HepG2 (cell line): ENCODE measurements around the gene SAPCD2. TPM values are rescaled to one million over a fixed set of nuclear protein-coding genes. Genes with fewer than 3 reads are reported as not detected.

ENCODE experiments used
- AHR ChIP-seq: IDR thresholded peaks from 2 replicates; pipeline ENCODE4 v1.6.1; 2018; ENCODE audit warnings: missing genetic modification reagents, missing compliant biosample characterization
- FOXC1 ChIP-seq: sonication (generic); formaldehyde crosslinking; IDR thresholded peaks from 2 replicates; pipeline ENCODE4 v1.8.0; 2022; ENCODE audit warnings: mild to moderate bottlenecking, missing genetic modification reagents, borderline replicate concordance
- HNRNPLL ChIP-seq: fragments of 200-400 bp; formaldehyde crosslinking; IDR thresholded peaks from 2 replicates; pipeline ENCODE4 v1.6.1; 2017; ENCODE audit warnings: mild to moderate bottlenecking, low read depth, low read length; ENCODE audit not compliant: poor library complexity, severe bottlenecking
- KAT8 ChIP-seq: IDR thresholded peaks from 2 replicates; pipeline ENCODE4 v1.6.1; 2016; ENCODE audit warnings: missing genetic modification reagents, missing compliant biosample characterization
- MAZ ChIP-seq, 2 experiments: sonication (generic) in 1 of 2; formaldehyde crosslinking in 1 of 2; IDR thresholded peaks; 2 replicates each; pipeline versions ENCODE4 v1.5.0 to v1.6.1; 2012 to 2020; ENCODE audit warnings: low read depth in 2 of 2, mild to moderate bottlenecking in 2 of 2, borderline replicate concordance in 1 of 2, improper control_type of control experiment in 1 of 2, low read length in 1 of 2, missing genetic modification reagents in 1 of 2, moderate library complexity in 1 of 2
- MED13 ChIP-seq: sonication (generic); formaldehyde crosslinking; IDR thresholded peaks from 2 replicates; pipeline ENCODE4 v1.5.0; 2020; ENCODE audit warnings: missing genetic modification reagents
- MIER2 ChIP-seq: IDR thresholded peaks from 2 replicates; pipeline ENCODE4 v1.6.1; 2016; ENCODE audit warnings: missing biosample characterization, missing genetic modification reagents
- PAWR ChIP-seq: sonication (generic); formaldehyde crosslinking; IDR thresholded peaks from 2 replicates; pipeline ENCODE4 v1.4.0; 2020; ENCODE audit warnings: missing genetic modification reagents, mild to moderate bottlenecking, borderline replicate concordance
- PHF20 ChIP-seq: sonication (generic); formaldehyde crosslinking; IDR thresholded peaks from 2 replicates; pipeline ENCODE4 v1.5.0; 2020; ENCODE audit warnings: mild to moderate bottlenecking, missing genetic modification reagents
- PPARG ChIP-seq: conservative IDR thresholded peaks from 2 replicates; pipeline ENCODE4 v1.6.1; 2016; ENCODE audit warnings: missing biosample characterization, missing genetic modification reagents
- RBM22 ChIP-seq: fragments of 200-400 bp; formaldehyde crosslinking; optimal IDR thresholded peaks from 2 replicates; pipeline ENCODE3; 2017; ENCODE audit warnings: mild to moderate bottlenecking, low read length, moderate library complexity
- REPIN1 ChIP-seq: sonication (generic); formaldehyde crosslinking; IDR thresholded peaks from 2 replicates; pipeline ENCODE4 v1.8.0; 2022; ENCODE audit warnings: missing genetic modification reagents, low read depth, mild to moderate bottlenecking, borderline replicate concordance
- SIN3A ChIP-seq: IDR thresholded peaks from 2 replicates; pipeline ENCODE4 v1.6.1; 2011; ENCODE audit warnings: low read depth, mild to moderate bottlenecking, control low read depth, low read length, borderline replicate concordance
- SRSF9 ChIP-seq: fragments of 200-400 bp; formaldehyde crosslinking; IDR thresholded peaks from 2 replicates; pipeline ENCODE4 v1.6.1; 2018; ENCODE audit warnings: borderline replicate concordance, mild to moderate bottlenecking, low read depth, low read length; ENCODE audit not compliant: insufficient read depth, poor library complexity, severe bottlenecking
- ZNF101 ChIP-seq: sonication (generic); formaldehyde crosslinking; IDR thresholded peaks from 2 replicates; pipeline ENCODE4 v1.4.0; 2020; ENCODE audit warnings: mild to moderate bottlenecking, low read depth, missing genetic modification reagents, borderline replicate concordance
- ZNF205 ChIP-seq: IDR thresholded peaks from 2 replicates; pipeline ENCODE4 v1.6.1; 2018; ENCODE audit warnings: missing biosample characterization, missing genetic modification reagents
- ZNF34 ChIP-seq: sonication (generic); formaldehyde crosslinking; IDR thresholded peaks from 2 replicates; pipeline ENCODE4 v1.4.0; 2020; ENCODE audit warnings: mild to moderate bottlenecking, missing genetic modification reagents, borderline replicate concordance
- ZNF543 ChIP-seq: sonication (generic); formaldehyde crosslinking; IDR thresholded peaks from 2 replicates; pipeline ENCODE4 v1.4.0; 2020; ENCODE audit warnings: mild to moderate bottlenecking, missing genetic modification reagents
- ZNF607 ChIP-seq: sonication (generic); formaldehyde crosslinking; IDR thresholded peaks from 2 replicates; pipeline ENCODE4 v1.5.1; 2020; ENCODE audit warnings: missing genetic modification reagents, mild to moderate bottlenecking, borderline replicate concordance
- ZNF768 ChIP-seq: sonication (generic); formaldehyde crosslinking; IDR thresholded peaks from 2 replicates; pipeline ENCODE4 v1.4.0; 2020; ENCODE audit warnings: missing genetic modification reagents
- ZNF878 ChIP-seq: sonication (generic); formaldehyde crosslinking; IDR thresholded peaks from 2 replicates; pipeline ENCODE4 v1.8.1; 2023; ENCODE audit warnings: mild to moderate bottlenecking, missing genetic modification reagents, moderate library complexity
- ZNF879 ChIP-seq: sonication (generic); formaldehyde crosslinking; IDR thresholded peaks from 2 replicates; pipeline ENCODE4 v1.8.1; 2023; ENCODE audit warnings: missing genetic modification reagents
- polyA plus RNA-seq, 8 experiments: library from polyadenylated mRNA; depleted of rRNA in 3 of 8; stranded (reverse) in 7 of 8; unstranded in 1 of 8; fragments of >200 nt; fragmentation: Illumina TruSeq in 4 of 8; extraction: Trizol in 4 of 8; gene quantifications; 2 replicates each; pipeline versions ENCODE4 v1.2.1 to v1.2.3, GENCODE V29; 2011 to 2016; ENCODE audit warnings: low read depth in 4 of 8, missing spikeins in 1 of 8, mixed read lengths in 1 of 8; ENCODE audit not compliant: insufficient read depth in 1 of 8
- total RNA-seq, 5 experiments: library from RNA; depleted of rRNA; stranded (reverse); fragments of >200 nt; fragmentation: Illumina TruSeq; extraction: Trizol; gene quantifications; 2 replicates each; pipeline ENCODE4 v1.2.3, GENCODE V29; 2016; ENCODE audit warnings: low read depth in 1 of 5
- TF ChIP-seq, protein P1 (sequence below): sonication (generic); formaldehyde crosslinking; IDR thresholded peaks from 2 replicates; pipeline ENCODE4 v1.5.0; 2020; ENCODE audit warnings: mild to moderate bottlenecking, low read depth, missing genetic modification reagents, borderline replicate concordance
- TF ChIP-seq, protein P2 (sequence below): sonication (generic); formaldehyde crosslinking; IDR thresholded peaks from 2 replicates; pipeline ENCODE4 v1.5.1; 2020; ENCODE audit warnings: missing genetic modification reagents, mild to moderate bottlenecking, borderline replicate concordance
- TF ChIP-seq, protein P3 (sequence below): sonication (generic); formaldehyde crosslinking; IDR thresholded peaks from 2 replicates; pipeline ENCODE4 v1.5.0; 2020; ENCODE audit warnings: missing genetic modification reagents

SAPCD2 gene
- total and polyA plus RNA-seq, 2 of the 13 experiments (the other 11 are each of a cell fraction or from before 2014, with no cell fraction given): 21.9 to 42.8 TPM

DNA sequence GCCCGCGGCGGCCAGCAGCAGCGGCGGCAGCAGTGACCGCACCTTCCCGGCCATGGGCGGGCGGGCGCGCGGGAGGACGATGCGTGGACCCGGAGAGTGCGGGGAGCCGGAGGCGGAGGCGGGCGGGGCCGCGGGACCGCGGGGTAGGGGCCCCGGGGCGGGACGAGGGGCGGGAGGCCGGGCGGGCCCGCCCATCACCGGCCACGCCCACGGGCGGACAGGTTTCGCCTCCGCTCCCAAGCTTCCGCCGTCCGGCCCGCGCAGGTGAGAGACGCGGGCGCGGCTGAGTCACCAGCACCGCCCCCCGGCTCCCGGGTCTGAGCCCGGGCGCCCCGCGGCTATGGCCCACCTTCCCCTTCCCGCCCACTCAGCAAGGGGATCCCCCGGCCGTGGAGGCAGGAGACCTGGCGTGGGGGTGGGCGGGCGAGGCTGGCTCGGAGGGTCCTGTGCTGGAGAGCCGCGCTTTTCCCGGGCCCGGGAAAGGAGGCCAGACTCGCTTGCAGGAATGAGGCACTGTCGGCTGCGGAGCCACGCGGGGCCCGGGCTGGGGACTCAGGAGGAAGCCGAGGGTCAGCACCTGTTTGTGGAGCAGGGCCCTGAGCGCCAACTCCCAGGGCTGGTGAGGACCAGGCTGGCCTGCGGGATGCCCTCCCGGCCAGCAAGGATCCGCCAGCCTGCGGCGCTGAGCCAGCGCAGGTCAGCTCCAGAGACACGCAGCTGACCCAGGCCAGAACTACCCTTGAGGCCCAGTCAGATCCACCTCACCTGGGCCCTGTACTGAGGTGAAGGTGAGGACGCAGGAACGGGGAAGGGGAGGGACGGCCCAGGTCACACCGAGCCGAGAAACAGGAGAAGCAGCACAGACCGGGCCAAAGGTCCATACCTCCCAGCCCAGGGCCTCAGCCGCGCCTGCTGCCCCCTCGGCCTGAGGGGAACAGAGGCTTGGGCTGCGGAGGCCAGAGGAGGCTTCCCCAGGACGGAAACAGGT lies 16.1 kb downstream of the SAPCD2 start, which contains the start of gene ENTPD2 (continued):
- TF ChIP-seq ZNF607 (CRISPR knock-in tag) (peak; percentile 54; the same call in 1 of the 2 replicates), AHR (CRISPR knock-in tag) (peak; percentile 12; the same call in 1 of the 2 replicates), HNRNPLL (peak; percentile 44), FOXC1 (CRISPR knock-in tag) (peak; percentile 74), REPIN1 (CRISPR knock-in tag) (no peak), ZNF205 (CRISPR knock-in tag) (0 out of 2 replicates have a peak, but pooled peaks have one; percentile 20), ZNF543 (peak; percentile 72; the same call in 1 of the 2 replicates), ZNF768 (CRISPR knock-in tag) (peak; percentile 26; the same call in 1 of the 2 replicates), ZNF878 (CRISPR knock-in tag) (no peak), KAT8 (peak; percentile 54; the same call in 1 of the 2 replicates), PPARG (peak; percentile 42; the same call in 1 of the 2 replicates), MIER2 (CRISPR knock-in tag) (no peak), PAWR (CRISPR knock-in tag) (no peak), MED13 (CRISPR knock-in tag) (peak; percentile 78), SIN3A (peak; percentile 63; the same call in 1 of the 2 replicates), PHF20 (CRISPR knock-in tag) (0 out of 2 replicates have a peak, but pooled peaks have one; percentile 10), ZNF34 (CRISPR knock-in tag) (no peak), RBM22 (no peak), SRSF9 (no peak), MAZ (IDR thresholded peaks at IDR 0.05; ENCODE audit: borderline replicate concordance, low read depth, low read length) (no peak), MAZ (CRISPR knock-in tag; IDR thresholded peaks at IDR 0.05; ENCODE audit: low read depth) (no peak; the same call in none of the 2 replicates), ZNF879 (0 out of 2 replicates have a peak, but pooled peaks have one; percentile 13), ZNF101 (CRISPR knock-in tag) (no peak)
- TF ChIP-seq, protein P1, sequence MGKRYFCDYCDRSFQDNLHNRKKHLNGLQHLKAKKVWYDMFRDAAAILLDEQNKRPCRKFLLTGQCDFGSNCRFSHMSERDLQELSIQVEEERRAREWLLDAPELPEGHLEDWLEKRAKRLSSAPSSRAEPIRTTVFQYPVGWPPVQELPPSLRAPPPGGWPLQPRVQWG: no peak
- TF ChIP-seq, protein P2, sequence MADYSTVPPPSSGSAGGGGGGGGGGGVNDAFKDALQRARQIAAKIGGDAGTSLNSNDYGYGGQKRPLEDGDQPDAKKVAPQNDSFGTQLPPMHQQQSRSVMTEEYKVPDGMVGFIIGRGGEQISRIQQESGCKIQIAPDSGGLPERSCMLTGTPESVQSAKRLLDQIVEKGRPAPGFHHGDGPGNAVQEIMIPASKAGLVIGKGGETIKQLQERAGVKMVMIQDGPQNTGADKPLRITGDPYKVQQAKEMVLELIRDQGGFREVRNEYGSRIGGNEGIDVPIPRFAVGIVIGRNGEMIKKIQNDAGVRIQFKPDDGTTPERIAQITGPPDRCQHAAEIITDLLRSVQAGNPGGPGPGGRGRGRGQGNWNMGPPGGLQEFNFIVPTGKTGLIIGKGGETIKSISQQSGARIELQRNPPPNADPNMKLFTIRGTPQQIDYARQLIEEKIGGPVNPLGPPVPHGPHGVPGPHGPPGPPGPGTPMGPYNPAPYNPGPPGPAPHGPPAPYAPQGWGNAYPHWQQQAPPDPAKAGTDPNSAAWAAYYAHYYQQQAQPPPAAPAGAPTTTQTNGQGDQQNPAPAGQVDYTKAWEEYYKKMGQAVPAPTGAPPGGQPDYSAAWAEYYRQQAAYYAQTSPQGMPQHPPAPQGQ: no peak
- TF ChIP-seq, protein P3, sequence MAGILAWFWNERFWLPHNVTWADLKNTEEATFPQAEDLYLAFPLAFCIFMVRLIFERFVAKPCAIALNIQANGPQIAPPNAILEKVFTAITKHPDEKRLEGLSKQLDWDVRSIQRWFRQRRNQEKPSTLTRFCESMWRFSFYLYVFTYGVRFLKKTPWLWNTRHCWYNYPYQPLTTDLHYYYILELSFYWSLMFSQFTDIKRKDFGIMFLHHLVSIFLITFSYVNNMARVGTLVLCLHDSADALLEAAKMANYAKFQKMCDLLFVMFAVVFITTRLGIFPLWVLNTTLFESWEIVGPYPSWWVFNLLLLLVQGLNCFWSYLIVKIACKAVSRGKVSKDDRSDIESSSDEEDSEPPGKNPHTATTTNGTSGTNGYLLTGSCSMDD: 0 out of 2 replicates have a peak, but pooled peaks have one; percentile 20
